ENCODE measurements around the gene TUBB8B.
"Not testable (repeated sequence)": the region's sequence is repeated elsewhere in the genome, so short reads cannot be mapped to it uniquely, and the experiment has no call there.

TUBB8B gene

GRCh38 chr18:11383-12274 is 37.8 kb downstream of the TUBB8B start:
- DNase-seq: not testable (repeated sequence)

- not testable (repeated sequence) for DNase-seq
Measured at GRCh38 chr18:10624-11184, 38.7 kb downstream of the TUBB8B start.

GRCh38 chr18:9937-10336 is 39.5 kb downstream of the TUBB8B start:
- not testable (repeated sequence) for DNase-seq

Measured in islet precursor cell (in vitro differentiated cells).